Prostate gland (tissue), 2 donors: ENCODE results near the gene FAM53A.

Source experiments
- CTCF ChIP-seq, 4 experiments: fragments of 200-600 bp in 2 of 4; fragments of 450-650 bp in 2 of 4; sonication (generic) in 2 of 4; IDR thresholded peaks; 1 replicate in 3 of 4; 2 replicates in 1 of 4; pipeline ENCODE4 v1.5.1; 2016 to 2019; ENCODE audit warnings: antibody characterized with exemption in 4 of 4, mild to moderate bottlenecking in 2 of 4, moderate library complexity in 2 of 4
- POLR2A ChIP-seq: fragments of 450-650 bp; IDR thresholded peaks from one replicate; pipeline ENCODE4 v1.6.1; 2016; ENCODE audit warnings: antibody characterized with exemption, mild to moderate bottlenecking

- TF ChIP-seq POLR2A, result no peak
- TF ChIP-seq CTCF (IDR thresholded peaks at IDR 0.05), result no peak
These were observed 17.7 kb downstream of the FAM53A start for GRCh38 chr4:1666391-1666790.
